GM19351 (cell line): Measurements from ENCODE around the gene FAM240A.
"Not testable (repeated sequence)": the region's sequence is repeated elsewhere in the genome, so short reads cannot be mapped to it uniquely, and the experiment has no call there.

Source experiments
- ATAC-seq: cut with Tn5 transposase; IDR thresholded peaks from one replicate; pipeline ENCODE4 v1.9.1; 2021; ENCODE audit warnings: mild to moderate bottlenecking, moderate library complexity; ENCODE audit not compliant: unreplicated experiment

FAM240A gene

GRCh38 chr3:46612324-46612723 is at the start of gene FAM240A:
TSS of gene FAM240A (plus strand) at chr3:46612525. CDS start at chr3:46612684, 159 bp downstream.
- no peak for ATAC-seq

- no peak for ATAC-seq
Measured at GRCh38 chr3:46564190-46565021, 47.9 kb upstream of the FAM240A start.

GRCh38 chr3:46565077-46565476 is 47.2 kb upstream of the FAM240A start:
- no peak for ATAC-seq

- no peak for ATAC-seq
Measured at GRCh38 chr3:46565607-46566039, 46.7 kb upstream of the FAM240A start.

GRCh38 chr3:46566040-46566641 is 46.2 kb upstream of the FAM240A start, which contains the start of gene LRRC2:
TSS of gene LRRC2 (minus strand) at chr3:46566302. CDS start at chr3:46551591, 14,711 bp downstream.
- ATAC-seq: no peak

GRCh38 chr3:46571684-46572083 is 40.6 kb upstream of the FAM240A start:
- no peak for ATAC-seq

- no peak for ATAC-seq
Measured at GRCh38 chr3:46573701-46574100, 38.6 kb upstream of the FAM240A start.

GRCh38 chr3:46574243-46574646 is 38.1 kb upstream of the FAM240A start:
- ATAC-seq: no peak

- ATAC-seq: no peak
Measured at GRCh38 chr3:46574881-46575576, 37.3 kb upstream of the FAM240A start.

GRCh38 chr3:46575577-46576222 is 36.6 kb upstream of the FAM240A start:
- ATAC-seq: no peak

GRCh38 chr3:46576386-46576785 is 35.9 kb upstream of the FAM240A start:
- ATAC-seq: no peak

GRCh38 chr3:46576879-46577278 is 35.4 kb upstream of the FAM240A start:
- ATAC-seq: no peak

- not testable (repeated sequence) for ATAC-seq
Measured at GRCh38 chr3:46577580-46578249, 34.6 kb upstream of the FAM240A start.

GRCh38 chr3:46578973-46579755 is 33.2 kb upstream of the FAM240A start:
- ATAC-seq: no peak

- ATAC-seq: no peak
Measured at GRCh38 chr3:46579756-46580286, 32.5 kb upstream of the FAM240A start.

- no peak for ATAC-seq
Measured at GRCh38 chr3:46580675-46581074, 31.6 kb upstream of the FAM240A start.

GRCh38 chr3:46584598-46585467 is 27.5 kb upstream of the FAM240A start:
- ATAC-seq: no peak
